Measurements from ENCODE around the gene TOR4A.

DNA sequence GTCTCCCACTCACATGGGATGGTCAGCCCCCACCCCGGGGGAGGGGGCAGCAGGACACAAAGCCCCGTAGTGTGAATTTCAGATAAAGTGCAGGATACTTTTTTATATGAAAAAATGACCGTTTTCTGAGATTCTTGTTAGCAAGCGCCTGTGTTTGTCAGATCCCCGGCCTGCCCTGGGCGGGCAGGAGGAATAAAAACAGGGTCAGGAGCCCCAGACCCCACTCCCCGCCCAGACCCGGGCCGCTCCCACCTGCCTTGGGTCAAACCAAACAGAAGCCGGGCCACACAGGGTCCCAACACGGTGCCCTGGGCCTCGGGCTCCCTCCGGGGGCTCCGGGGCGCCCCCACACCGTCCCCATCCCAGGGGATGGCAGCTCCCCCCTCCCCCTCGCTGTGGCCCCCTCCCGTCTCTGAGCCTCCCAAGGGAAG is 38.1 kb downstream of the TOR4A start:
- TF ChIP-seq, protein P1, sequence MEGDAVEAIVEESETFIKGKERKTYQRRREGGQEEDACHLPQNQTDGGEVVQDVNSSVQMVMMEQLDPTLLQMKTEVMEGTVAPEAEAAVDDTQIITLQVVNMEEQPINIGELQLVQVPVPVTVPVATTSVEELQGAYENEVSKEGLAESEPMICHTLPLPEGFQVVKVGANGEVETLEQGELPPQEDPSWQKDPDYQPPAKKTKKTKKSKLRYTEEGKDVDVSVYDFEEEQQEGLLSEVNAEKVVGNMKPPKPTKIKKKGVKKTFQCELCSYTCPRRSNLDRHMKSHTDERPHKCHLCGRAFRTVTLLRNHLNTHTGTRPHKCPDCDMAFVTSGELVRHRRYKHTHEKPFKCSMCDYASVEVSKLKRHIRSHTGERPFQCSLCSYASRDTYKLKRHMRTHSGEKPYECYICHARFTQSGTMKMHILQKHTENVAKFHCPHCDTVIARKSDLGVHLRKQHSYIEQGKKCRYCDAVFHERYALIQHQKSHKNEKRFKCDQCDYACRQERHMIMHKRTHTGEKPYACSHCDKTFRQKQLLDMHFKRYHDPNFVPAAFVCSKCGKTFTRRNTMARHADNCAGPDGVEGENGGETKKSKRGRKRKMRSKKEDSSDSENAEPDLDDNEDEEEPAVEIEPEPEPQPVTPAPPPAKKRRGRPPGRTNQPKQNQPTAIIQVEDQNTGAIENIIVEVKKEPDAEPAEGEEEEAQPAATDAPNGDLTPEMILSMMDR (conservative IDR thresholded peaks at IDR 0.05; ENCODE audit: low read depth in 2 of 2) = no peak
- TF ChIP-seq EZH2phosphoT487 (IDR thresholded peaks at IDR 0.05; ENCODE audit: unreplicated experiment) = no peak
- TF ChIP-seq POLR2AphosphoS5 (IDR thresholded peaks at IDR 0.05; ENCODE audit: low read depth) = no peak

Measured in GM23338 (cell line).